MM.1S (cell line): ENCODE measurements around the gene CDC42.

Source experiments
- CTCF ChIP-seq: fragments of 300-600 bp; sonication (generic); IDR thresholded peaks from 2 replicates; pipeline ENCODE4 v1.5.1; 2016; ENCODE audit warnings: antibody characterized with exemption, low read length, mixed read lengths
- EZH2phosphoT487 ChIP-seq: fragments of 300-600 bp; sonication (generic); IDR thresholded peaks from 2 replicates; pipeline ENCODE4 v1.6.1; 2018; ENCODE audit warnings: antibody characterized with exemption, low read length

GRCh38 chr1:22104865-22105437 lies 52.4 kb downstream of the CDC42 start:
- TF ChIP-seq CTCF (no peak), EZH2phosphoT487 (no peak)
